ENCODE measurements around the gene PSMG2. TPM values are rescaled to one million over a fixed set of nuclear protein-coding genes. Genes with fewer than 3 reads are reported as not detected.

PSMG2 gene
- total and polyA plus RNA-seq, 2 of the 13 experiments (the other 11 are each of a cell fraction or from before 2014, with no cell fraction given): 53.4 to 94.8 TPM

- H3K4me1 ChIP-seq (ENCODE audit: insufficient read depth, low read length): peaks cover 24% of the 10 kb centered on the region
- no peaks in the 10 kb centered on the region for H4K20me1 ChIP-seq (ENCODE audit: insufficient read depth, low read length)
- no peaks in the 10 kb centered on the region for H3K9me3 ChIP-seq (ENCODE audit: low read length)
- TF ChIP-seq SIX4 (CRISPR knock-in tag; IDR thresholded peaks at IDR 0.05) (no peak), ZNF121 (CRISPR knock-in tag; IDR thresholded peaks at IDR 0.05) (peak; percentile 67)
- 97% methylated on average over 1 of the region's 1 CpG for WGBS (ENCODE audit: low lambda C conversion rate)
- H3K9ac ChIP-seq (ENCODE audit: insufficient read depth, low read depth, low read length): no peak overlapping the region
- POLR2A ChIA-PET: no interaction called here
- no peak overlapping the region for H3K27ac ChIP-seq (ENCODE audit: extremely low read length, insufficient read depth, low read length)
- H3K27me3 ChIP-seq (ENCODE audit: control insufficient read depth in 1 of 2, insufficient read depth in 2 of 2, low read length in 2 of 2): no peaks in the 10 kb centered on the region
- FAIRE-seq: no peak
- no peak overlapping the region for H3K4me2 ChIP-seq (ENCODE audit: low read depth, low read length)
- H3K4me3 ChIP-seq (replicated peaks in 1 of 3; ENCODE audit: insufficient read depth in 1 of 3, low read depth in 2 of 3, low read length in 3 of 3): no peak overlapping the region
- in situ Hi-C loops (cut with HindIII; ENCODE audit: extremely low pct_ligation_motif_present, low pct_unique_long_range_greater_than_20kb) (loop anchor here (5.0 kb wide), 2 partner anchors 113 to 263 kb away; no protein-coding TSS in a partner anchor), intact Hi-C loops (cut with micrococcal nuclease; ENCODE audit: unreplicated experiment) (loop anchor here (5.0 kb wide), 3 partner anchors 193 to 373 kb away; no protein-coding TSS in a partner anchor)
- BruUV-seq (replicated peaks): no TSS peak
- H2AFZ ChIP-seq (ENCODE audit: low read length): no peak overlapping the region
- H3K79me2 ChIP-seq (ENCODE audit: insufficient read depth, low read length): peaks cover 16% of the 10 kb centered on the region
- DNase-seq (ENCODE audit: low spot score): no peak
- H3K36me3 ChIP-seq (replicated peaks in 1 of 2; ENCODE audit: control insufficient read depth in 1 of 2, insufficient read depth in 2 of 2, low read length in 2 of 2): no peaks in the 10 kb centered on the region
- CTCF ChIA-PET (ENCODE audit: low intra/inter-chr PET ratio, low total read pairs): no interaction called here
- ATAC-seq: no peak
Observed at GRCh38 chr18:12654971-12655370, 47.9 kb upstream of the PSMG2 start.

- Histone ChIP-seq H3K79me2 (ENCODE audit: insufficient read depth, low read length) (peaks cover 16% of the 10 kb centered on the region), H3K4me2 (ENCODE audit: low read depth, low read length) (peak overlapping the region; percentile 86), H3K4me1 (ENCODE audit: insufficient read depth, low read length) (peaks cover 24% of the 10 kb centered on the region), H3K9ac (ENCODE audit: insufficient read depth, low read depth, low read length) (peak overlapping the region; percentile 74), H4K20me1 (ENCODE audit: insufficient read depth, low read length) (no peaks in the 10 kb centered on the region), H3K9me3 (ENCODE audit: low read length) (no peaks in the 10 kb centered on the region), H3K36me3 (replicated peaks in 1 of 2; ENCODE audit: control insufficient read depth in 1 of 2, insufficient read depth in 2 of 2, low read length in 2 of 2) (no peaks in the 10 kb centered on the region), H3K4me3 (replicated peaks in 1 of 3; ENCODE audit: insufficient read depth in 1 of 3, low read depth in 2 of 3, low read length in 3 of 3) (peak overlapping the region; percentile 78 to 86 (median 85)), H3K27me3 (ENCODE audit: control insufficient read depth in 1 of 2, insufficient read depth in 2 of 2, low read length in 2 of 2) (no peaks in the 10 kb centered on the region), H3K27ac (ENCODE audit: extremely low read length, insufficient read depth, low read length) (peak overlapping the region; percentile 23), H2AFZ (ENCODE audit: low read length) (no peak overlapping the region)
- ChIA-PET CTCF (ENCODE audit: low intra/inter-chr PET ratio, low total read pairs) (interaction anchor here (6.0 kb wide), 1 partner anchor 265 kb away, joined by 55 read pairs; no protein-coding TSS in a partner anchor), POLR2A (interaction anchor here (0.9 to 1.0 kb wide), 2 partner anchors 236 to 279 kb away, joined by 3 read pairs; partner anchors contain the start of gene AFG3L2)
- in situ Hi-C loops (cut with HindIII; ENCODE audit: extremely low pct_ligation_motif_present, low pct_unique_long_range_greater_than_20kb): loop anchor here (5.0 kb wide), 2 partner anchors 114 to 264 kb away; no protein-coding TSS in a partner anchor
- ATAC-seq: no peak
- DNase-seq (ENCODE audit: low spot score): no peak
- no peak for FAIRE-seq
- intact Hi-C loops (cut with micrococcal nuclease; ENCODE audit: unreplicated experiment): loop anchor here (5.0 kb wide), 3 partner anchors 194 to 374 kb away; no protein-coding TSS in a partner anchor
- peak; percentile 87 for TF ChIP-seq ATF7 (IDR thresholded peaks at IDR 0.05)
- no peak for TF ChIP-seq ATF7 (CRISPR knock-in tag; IDR thresholded peaks at IDR 0.05)
- no peak for TF ChIP-seq NAIF1 (CRISPR knock-in tag; IDR thresholded peaks at IDR 0.05; ENCODE audit: borderline replicate concordance)
- TF ChIP-seq KLF9 (CRISPR knock-in tag; IDR thresholded peaks at IDR 0.05; ENCODE audit: low read depth): 0 out of 2 replicates have a peak, but pooled peaks have one; percentile 16
- TF ChIP-seq CREB1 (IDR thresholded peaks at IDR 0.05): peak; percentile 64
- no peak for TF ChIP-seq CREB1 (CRISPR knock-in tag; IDR thresholded peaks at IDR 0.05)
- BruUV-seq (replicated peaks): TSS peak; percentile 79
- under 1% methylated on average over 3 of the region's 3 CpGs for WGBS (ENCODE audit: low lambda C conversion rate)
Observed at GRCh38 chr18:12656605-12656937, 46.3 kb upstream of the PSMG2 start.

Measured in HepG2 (cell line).